Progenitor cell of endocrine pancreas (in vitro differentiated cells): Measurements from ENCODE around the gene TNPO3. TPM values are rescaled to one million over a fixed set of nuclear protein-coding genes. Genes with fewer than 3 reads are reported as not detected.

Experiments
- DNase-seq: peaks from one replicate; pipeline ENCODE4 v3.0.0; 2021; ENCODE audit warnings: low spot score; ENCODE audit not compliant: unreplicated experiment
- H3K27ac Mint-ChIP-seq: 2 replicates; pipeline ENCODE4 v1.8.0; 2021; ENCODE audit warnings: mild to moderate bottlenecking, moderate library complexity, mixed read lengths
- H3K27me3 Mint-ChIP-seq: 2 replicates; pipeline ENCODE4 v1.8.0; 2021; ENCODE audit warnings: mixed read lengths
- H3K36me3 Mint-ChIP-seq: 2 replicates; pipeline ENCODE4 v1.8.0; 2022; ENCODE audit warnings: mixed read lengths; ENCODE audit not compliant: insufficient read depth
- H3K4me1 Mint-ChIP-seq: 2 replicates; pipeline ENCODE4 v1.8.0; 2021; ENCODE audit warnings: low read depth, mixed read lengths
- H3K4me3 Mint-ChIP-seq: 2 replicates; pipeline ENCODE4 v1.8.0; 2021; ENCODE audit warnings: low read depth, mild to moderate bottlenecking, moderate library complexity, mixed read lengths
- H3K9me3 Mint-ChIP-seq: 2 replicates; pipeline ENCODE4 v1.8.0; 2021; ENCODE audit warnings: low read depth, mixed read lengths
- CTCF ChIP-seq: fragments of 200-600 bp; sonication (generic); IDR thresholded peaks from one replicate; pipeline ENCODE4 v1.5.0; 2021; ENCODE audit warnings: antibody characterized with exemption, mild to moderate bottlenecking; ENCODE audit not compliant: unreplicated experiment
- total RNA-seq: library from RNA; stranded (reverse); gene quantifications from 2 replicates; pipeline ENCODE4 v1.2.1, GENCODE V29; 2021

Gene TNPO3
- total RNA-seq, 1 donor from 2014 or later, result 44.8 TPM

- H3K4me3 Mint-ChIP-seq, result no peak overlapping the region
- H3K9me3 Mint-ChIP-seq, result no peaks in the 10 kb centered on the region
- H3K4me1 Mint-ChIP-seq, result peaks cover 1% of the 10 kb centered on the region
- no peak for DNase-seq
- H3K27ac Mint-ChIP-seq, result no peak overlapping the region
- H3K36me3 Mint-ChIP-seq, result no peaks in the 10 kb centered on the region
- H3K27me3 Mint-ChIP-seq, result peaks cover 13% of the 10 kb centered on the region
- TF ChIP-seq CTCF, result no peak
Measured at GRCh38 chr7:129095258-129095657, 40.3 kb upstream of the TNPO3 start.

GRCh38 chr7:129094501-129094900, 39.6 kb upstream of the TNPO3 start:
- peaks cover 13% of the 10 kb centered on the region for H3K27me3 Mint-ChIP-seq
- peaks cover 1% of the 10 kb centered on the region for H3K4me1 Mint-ChIP-seq
- H3K27ac Mint-ChIP-seq, result no peak overlapping the region
- no peaks in the 10 kb centered on the region for H3K9me3 Mint-ChIP-seq
- H3K36me3 Mint-ChIP-seq, result no peaks in the 10 kb centered on the region
- no peak for DNase-seq
- no peak overlapping the region for H3K4me3 Mint-ChIP-seq
- no peak for TF ChIP-seq CTCF

GRCh38 chr7:129093867-129094456, 39.1 kb upstream of the TNPO3 start:
- no peaks in the 10 kb centered on the region for H3K36me3 Mint-ChIP-seq
- no peak for TF ChIP-seq CTCF
- H3K9me3 Mint-ChIP-seq, result no peaks in the 10 kb centered on the region
- DNase-seq, result no peak
- H3K4me1 Mint-ChIP-seq, result peaks cover 1% of the 10 kb centered on the region
- peaks cover 13% of the 10 kb centered on the region for H3K27me3 Mint-ChIP-seq
- no peak overlapping the region for H3K4me3 Mint-ChIP-seq
- H3K27ac Mint-ChIP-seq, result no peak overlapping the region

DNA sequence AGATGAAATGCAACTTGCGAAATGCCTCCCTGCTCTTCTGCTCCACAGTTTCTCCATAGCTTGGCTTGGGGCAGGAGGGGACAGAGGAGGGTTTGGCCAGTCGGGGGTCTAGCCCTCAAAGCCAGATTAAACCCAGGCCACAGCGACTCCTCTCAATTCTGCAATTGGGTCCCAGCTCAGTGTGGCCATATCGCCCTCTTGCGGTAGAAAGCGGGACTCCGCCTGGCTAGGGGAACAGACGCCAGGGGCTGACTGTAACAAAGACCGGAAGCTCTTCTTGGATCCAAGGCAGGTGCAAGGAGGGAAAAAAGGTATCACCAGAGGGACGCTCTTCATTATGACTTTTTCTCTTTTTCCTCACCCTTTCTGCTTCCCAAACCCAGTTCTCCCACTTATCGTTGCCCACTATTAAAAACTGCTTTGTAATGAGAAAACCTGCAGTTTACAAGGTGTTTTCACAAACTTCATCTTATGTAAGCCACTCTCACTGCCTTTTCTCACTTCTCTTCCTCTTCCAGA, 36.6 kb upstream of the TNPO3 start:
- peak; percentile 96 for TF ChIP-seq CTCF
- Mint-ChIP-seq H3K36me3 (no peaks in the 10 kb centered on the region), H3K4me3 (no peak overlapping the region), H3K4me1 (peaks cover 1% of the 10 kb centered on the region), H3K9me3 (no peaks in the 10 kb centered on the region), H3K27ac (peak overlapping the region; percentile 12), H3K27me3 (peaks cover 13% of the 10 kb centered on the region)
- peak; percentile 93 for DNase-seq

DNA sequence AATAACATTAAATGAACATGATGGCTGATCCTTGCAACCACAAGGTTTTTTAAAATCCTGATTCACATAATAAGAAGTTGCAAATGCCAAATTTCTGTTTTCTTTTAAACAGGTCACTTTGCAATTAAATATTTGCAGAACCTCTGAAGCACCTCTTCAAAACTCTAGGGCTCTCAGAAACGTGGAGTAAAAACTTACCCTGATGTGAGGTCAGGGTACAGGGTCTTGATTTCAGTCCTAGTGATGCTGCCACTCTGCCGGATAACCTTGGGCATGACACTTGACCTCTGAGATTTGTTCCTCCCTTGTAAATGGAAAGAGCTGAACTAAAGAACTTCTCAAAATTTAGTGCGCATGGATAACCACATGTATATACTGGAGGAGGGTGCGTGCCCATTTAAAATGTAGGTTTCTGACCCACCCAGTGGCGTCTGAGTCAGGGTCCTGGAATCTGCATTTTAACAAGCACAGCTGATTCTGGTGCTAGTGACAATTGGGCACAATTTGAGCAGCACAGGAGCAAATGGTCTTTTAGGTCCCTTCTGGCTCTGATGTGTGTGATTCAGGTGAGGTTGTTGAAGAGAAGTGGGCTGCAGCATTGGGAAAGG, 35.5 kb upstream of the TNPO3 start:
- no peak overlapping the region for H3K4me3 Mint-ChIP-seq
- TF ChIP-seq CTCF, result no peak
- no peak overlapping the region for H3K27ac Mint-ChIP-seq
- no peaks in the 10 kb centered on the region for H3K36me3 Mint-ChIP-seq
- H3K4me1 Mint-ChIP-seq, result peaks cover 1% of the 10 kb centered on the region
- no peak for DNase-seq
- no peaks in the 10 kb centered on the region for H3K9me3 Mint-ChIP-seq
- peaks cover 7% of the 10 kb centered on the region for H3K27me3 Mint-ChIP-seq
